ENCODE data around the gene PPARGC1A.

The PPARGC1A gene

GRCh38 chr4:23873717-23874535, 15.9 kb downstream of the PPARGC1A start:
- TF ChIP-seq, protein P1, sequence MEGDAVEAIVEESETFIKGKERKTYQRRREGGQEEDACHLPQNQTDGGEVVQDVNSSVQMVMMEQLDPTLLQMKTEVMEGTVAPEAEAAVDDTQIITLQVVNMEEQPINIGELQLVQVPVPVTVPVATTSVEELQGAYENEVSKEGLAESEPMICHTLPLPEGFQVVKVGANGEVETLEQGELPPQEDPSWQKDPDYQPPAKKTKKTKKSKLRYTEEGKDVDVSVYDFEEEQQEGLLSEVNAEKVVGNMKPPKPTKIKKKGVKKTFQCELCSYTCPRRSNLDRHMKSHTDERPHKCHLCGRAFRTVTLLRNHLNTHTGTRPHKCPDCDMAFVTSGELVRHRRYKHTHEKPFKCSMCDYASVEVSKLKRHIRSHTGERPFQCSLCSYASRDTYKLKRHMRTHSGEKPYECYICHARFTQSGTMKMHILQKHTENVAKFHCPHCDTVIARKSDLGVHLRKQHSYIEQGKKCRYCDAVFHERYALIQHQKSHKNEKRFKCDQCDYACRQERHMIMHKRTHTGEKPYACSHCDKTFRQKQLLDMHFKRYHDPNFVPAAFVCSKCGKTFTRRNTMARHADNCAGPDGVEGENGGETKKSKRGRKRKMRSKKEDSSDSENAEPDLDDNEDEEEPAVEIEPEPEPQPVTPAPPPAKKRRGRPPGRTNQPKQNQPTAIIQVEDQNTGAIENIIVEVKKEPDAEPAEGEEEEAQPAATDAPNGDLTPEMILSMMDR (IDR thresholded peaks at IDR 0.05; ENCODE audit: borderline replicate concordance, control extremely low read depth, extremely low read depth, insufficient read depth, missing control alignments), result no peak
- DNase-seq (ENCODE audit: low spot score), result no peak
- in situ Hi-C loops (cut with MboI; ENCODE audit: low sequenced_read_pairs, unreplicated experiment), result no loop called here

DNA sequence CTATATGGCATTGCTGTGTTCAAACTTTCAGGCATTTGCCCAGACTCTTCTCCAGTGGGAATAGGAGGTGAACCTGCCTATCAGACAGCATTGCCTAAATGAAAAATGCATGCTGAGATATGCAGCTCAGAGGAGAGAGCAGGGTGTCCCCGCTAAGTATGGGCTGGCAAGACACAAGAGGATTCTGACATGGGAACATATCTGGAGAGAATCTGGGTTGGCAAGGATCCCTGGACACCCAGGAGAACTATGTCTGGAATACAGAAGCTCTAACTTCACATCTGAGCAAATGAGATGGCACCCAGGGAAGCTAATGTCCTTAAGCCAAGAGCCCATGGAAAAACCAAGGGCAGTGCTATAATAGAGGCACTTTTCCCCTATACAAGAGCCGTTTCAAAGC, 18.4 kb downstream of the PPARGC1A start:
- DNase-seq (ENCODE audit: low spot score), result no peak
- in situ Hi-C loops (cut with MboI; ENCODE audit: low sequenced_read_pairs, unreplicated experiment), result no loop called here

GRCh38 chr4:23866450-23867075, 23.3 kb downstream of the PPARGC1A start:
- in situ Hi-C loops (cut with MboI; ENCODE audit: low sequenced_read_pairs, unreplicated experiment), result no loop called here
- TF ChIP-seq, protein P1 (IDR thresholded peaks at IDR 0.05; ENCODE audit: borderline replicate concordance, control extremely low read depth, extremely low read depth, insufficient read depth, missing control alignments), result no peak
- no peak for DNase-seq (ENCODE audit: low spot score)

More for the DNA sequence above, 18.4 kb downstream of the PPARGC1A start:
- TF ChIP-seq, protein P1 (IDR thresholded peaks at IDR 0.05; ENCODE audit: borderline replicate concordance, control extremely low read depth, extremely low read depth, insufficient read depth, missing control alignments), result no peak

DNA sequence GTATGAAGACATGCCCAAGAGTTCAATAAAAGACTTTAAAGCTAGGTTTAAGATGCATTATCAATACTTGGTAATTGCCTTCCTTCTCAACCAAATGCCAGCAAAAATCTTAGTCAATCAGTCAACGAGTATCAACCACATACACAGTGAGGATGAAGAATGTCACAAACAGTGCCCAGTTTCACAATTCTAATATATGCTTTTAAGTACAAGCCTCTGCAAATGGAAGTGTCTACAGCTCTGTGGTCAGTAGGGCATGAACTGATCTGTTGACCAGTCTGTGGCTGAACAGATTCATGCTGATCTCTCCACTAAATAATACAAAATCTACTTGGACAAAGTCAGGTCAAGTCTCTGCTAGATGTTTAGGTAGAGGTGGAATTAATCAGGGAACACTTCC, 27.9 kb downstream of the PPARGC1A start:
- TF ChIP-seq, protein P1 (IDR thresholded peaks at IDR 0.05; ENCODE audit: borderline replicate concordance, control extremely low read depth, extremely low read depth, insufficient read depth, missing control alignments), result no peak
- DNase-seq (ENCODE audit: low spot score), result no peak
- in situ Hi-C loops (cut with MboI; ENCODE audit: low sequenced_read_pairs, unreplicated experiment), result no loop called here

DNA sequence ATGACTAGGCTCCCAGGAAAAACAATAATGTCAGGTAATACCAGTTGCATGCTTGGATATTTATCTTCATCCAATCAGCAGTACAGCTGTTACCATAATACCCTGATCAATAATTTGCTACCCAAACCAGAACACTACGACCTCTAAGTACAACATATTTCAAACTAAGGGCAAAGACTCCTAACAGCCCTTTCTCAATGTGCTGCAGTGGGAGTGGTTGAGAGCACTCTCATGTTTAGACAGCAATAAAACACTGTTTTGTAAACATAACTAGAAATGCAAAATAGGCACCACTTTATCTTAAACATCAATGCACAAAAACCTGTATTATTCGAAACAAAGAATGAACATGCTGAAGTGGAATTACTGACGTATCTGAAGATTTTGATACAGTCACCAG, 28.9 kb downstream of the PPARGC1A start:
- in situ Hi-C loops (cut with MboI; ENCODE audit: low sequenced_read_pairs, unreplicated experiment), result no loop called here
- TF ChIP-seq, protein P1 (IDR thresholded peaks at IDR 0.05; ENCODE audit: borderline replicate concordance, control extremely low read depth, extremely low read depth, insufficient read depth, missing control alignments), result no peak
- DNase-seq (ENCODE audit: low spot score), result no peak

DNA sequence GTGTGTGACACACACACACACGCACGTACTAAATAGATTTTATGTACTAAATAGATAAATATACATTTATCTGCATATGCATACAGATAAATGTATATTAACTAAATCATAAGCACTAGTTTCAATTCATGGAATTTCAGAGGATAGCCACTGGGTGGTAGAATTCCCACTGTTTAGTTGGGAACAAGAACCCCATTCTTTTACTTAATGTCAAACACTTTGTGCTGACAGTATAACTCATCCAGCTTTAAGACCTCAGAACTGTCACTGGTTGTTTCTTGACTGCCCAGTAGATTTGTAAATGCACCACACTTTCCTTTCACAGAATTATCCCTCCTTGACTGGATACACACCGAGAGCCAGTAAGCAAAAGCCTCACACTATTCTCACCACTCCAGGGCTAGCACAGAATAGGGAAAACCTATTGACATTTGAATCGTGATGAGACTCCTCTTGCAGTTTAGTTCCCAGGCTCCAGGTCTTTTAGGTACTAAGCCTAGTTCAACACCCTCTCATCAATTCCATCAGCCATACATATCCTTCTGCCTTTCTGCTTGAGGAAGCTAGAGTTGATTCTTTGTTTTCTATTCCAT, 32.4 kb downstream of the PPARGC1A start:
- DNase-seq (ENCODE audit: low spot score), result no peak
- in situ Hi-C loops (cut with MboI; ENCODE audit: low sequenced_read_pairs, unreplicated experiment), result no loop called here
- TF ChIP-seq, protein P1 (IDR thresholded peaks at IDR 0.05; ENCODE audit: borderline replicate concordance, control extremely low read depth, extremely low read depth, insufficient read depth, missing control alignments), result no peak

Measured in GM13976 (cell line).